ENCODE measurements around the gene FOXK1.
"Not testable (repeated sequence)": the region's sequence is repeated elsewhere in the genome, so short reads cannot be mapped to it uniquely, and the experiment has no call there.

The FOXK1 gene

GRCh38 chr7:4667776-4668509 is 14.2 kb upstream of the FOXK1 start:
- no peak for DNase-seq

- DNase-seq: no peak
These were observed 13.6 kb upstream of the FOXK1 start for GRCh38 chr7:4668510-4668847.

DNA sequence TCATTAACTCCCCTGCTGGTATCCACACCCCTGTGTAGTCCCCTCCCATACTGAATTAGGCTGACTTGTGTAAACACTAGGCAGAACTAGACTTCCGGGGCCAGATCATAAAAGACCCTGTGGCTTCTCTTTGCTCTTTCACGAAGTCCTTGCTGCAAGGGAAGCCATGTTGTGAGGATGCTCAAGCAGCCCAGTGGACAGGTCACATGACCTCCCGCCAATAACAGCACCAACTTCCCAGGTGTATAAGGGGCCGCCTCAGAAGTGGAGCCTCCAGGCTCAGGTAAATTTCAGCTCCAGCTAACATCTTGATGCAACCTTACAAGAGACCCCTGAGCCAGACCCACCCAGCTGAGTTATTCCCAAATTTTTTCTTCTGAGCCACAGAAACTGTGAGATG is 11.3 kb upstream of the FOXK1 start:
- DNase-seq: no peak

- DNase-seq: no peak
These were observed 6.2 kb upstream of the FOXK1 start for GRCh38 chr7:4675771-4676367.

DNA sequence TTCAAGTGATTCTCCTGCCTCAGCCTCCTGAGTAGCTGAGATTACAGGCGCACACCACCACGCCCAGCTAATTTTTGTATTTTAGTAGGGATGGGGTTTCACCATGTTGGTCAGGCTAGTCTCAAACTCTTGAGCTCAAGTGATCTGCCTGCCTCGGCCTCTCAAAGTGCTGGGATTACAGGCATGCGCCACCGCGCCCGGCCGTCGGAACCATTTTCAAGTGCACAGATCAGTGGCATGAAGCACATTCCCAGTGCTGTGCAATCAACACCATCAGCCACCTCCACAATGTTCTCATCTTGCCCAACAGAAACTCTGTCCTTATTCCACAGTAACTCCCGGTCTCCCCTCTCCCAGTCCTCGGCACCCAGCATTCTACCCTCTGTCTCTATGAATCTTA is 4.6 kb upstream of the FOXK1 start:
- DNase-seq: not testable (repeated sequence)

GRCh38 chr7:4681218-4681851 is 760 bp upstream of the FOXK1 start:
- DNase-seq: no peak

- DNase-seq: peak; percentile 37 to 42
These were observed 537 bp downstream of the FOXK1 start for GRCh38 chr7:4682621-4683042.

- peak in 1 of 2 donors; percentile 26 for DNase-seq
These were observed 1.2 kb downstream of the FOXK1 start for GRCh38 chr7:4683043-4683883.

DNA sequence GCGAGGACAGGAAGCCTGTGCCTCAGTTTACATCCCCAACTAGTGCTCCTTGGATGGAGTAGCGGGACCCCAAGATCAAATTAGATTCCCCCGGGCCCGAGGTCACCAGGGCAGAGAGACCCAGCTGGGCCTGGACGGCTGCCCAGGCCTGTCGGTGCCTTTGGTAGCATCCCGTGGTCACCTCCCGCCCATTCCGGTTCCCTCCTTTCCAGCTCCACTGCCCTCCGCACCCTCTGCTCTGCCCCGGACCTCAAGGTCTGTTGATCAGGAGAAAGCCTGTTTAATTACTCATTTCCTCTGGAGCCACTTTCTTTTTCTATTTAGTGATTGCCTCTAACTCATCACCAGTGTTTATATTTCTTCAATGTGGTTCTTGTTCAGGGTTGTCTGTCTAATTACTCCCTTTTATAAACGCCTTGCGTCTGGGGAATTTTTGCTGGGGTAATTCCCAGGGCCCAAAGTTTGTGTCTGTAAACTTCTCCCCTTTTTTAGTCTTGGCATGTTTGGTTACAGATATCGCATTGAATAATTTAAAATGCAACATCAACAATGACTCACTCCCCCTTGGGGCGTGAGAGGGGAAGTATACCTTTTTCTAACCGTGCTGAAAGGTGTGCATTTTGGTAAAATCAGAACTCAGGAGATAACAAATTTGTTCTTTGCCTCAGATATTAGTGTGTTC is 1.9 kb downstream of the FOXK1 start:
- peak; percentile 41 to 71 for DNase-seq

DNA sequence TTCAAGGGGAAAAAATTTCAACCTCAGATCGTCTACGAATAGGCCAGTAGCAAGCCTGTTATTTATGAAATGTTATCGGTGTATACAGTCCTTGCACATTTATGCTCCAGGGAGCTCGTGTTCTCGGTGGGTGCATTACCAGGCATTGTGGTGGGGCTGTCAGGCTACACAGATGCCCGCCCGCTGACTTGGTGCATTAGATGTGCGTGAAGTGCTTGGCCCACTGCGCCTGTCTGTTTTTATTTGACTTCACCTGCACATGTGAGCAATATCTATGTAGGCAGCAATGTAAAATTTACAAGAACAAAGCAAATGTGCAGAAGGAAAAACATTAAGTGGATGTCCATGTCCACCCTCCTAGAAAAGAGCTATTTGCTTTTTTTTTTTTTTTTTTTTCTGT is 2.8 kb downstream of the FOXK1 start:
- no peak for DNase-seq

DNA sequence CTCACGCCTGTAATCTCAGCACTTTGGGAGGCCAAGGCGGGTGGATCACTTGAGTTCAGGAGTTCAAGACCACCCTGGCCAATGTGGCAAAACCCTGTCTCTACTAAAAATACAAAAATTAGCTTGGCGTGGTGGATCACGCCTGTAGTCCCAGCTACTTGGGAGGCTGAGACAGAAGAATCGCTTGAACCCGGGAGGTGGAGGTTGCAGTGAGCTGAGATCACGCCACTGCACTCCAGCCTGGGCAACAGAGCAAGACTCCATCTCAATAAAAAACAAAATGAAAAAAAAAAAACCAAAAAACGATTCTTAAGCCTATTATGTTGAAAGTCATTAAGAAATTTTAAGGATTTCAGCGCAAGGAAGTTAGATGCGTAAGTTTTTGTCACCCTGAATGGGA is 3.6 kb downstream of the FOXK1 start:
- DNase-seq: not testable (repeated sequence)

DNA sequence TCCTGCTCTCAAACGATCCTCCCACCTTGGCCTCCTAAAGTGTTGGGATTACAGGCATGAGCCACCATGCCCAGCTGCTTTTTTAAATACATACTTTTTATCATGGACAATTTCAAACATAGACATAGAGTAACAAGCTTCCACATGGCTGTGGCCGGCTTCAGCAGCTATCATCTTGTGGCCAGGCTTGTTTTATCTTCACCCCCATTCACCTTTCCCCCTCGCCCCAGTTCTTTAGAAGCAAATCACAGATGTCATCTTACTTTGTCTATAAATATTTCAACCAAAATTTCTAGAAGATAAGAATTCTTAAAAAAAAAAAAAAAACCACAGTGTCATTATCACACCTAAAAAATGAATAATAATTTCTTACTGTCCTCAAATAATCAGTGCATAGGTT is 5.9 kb downstream of the FOXK1 start:
- no peak for DNase-seq

GRCh38 chr7:4689151-4689550 is 7.1 kb downstream of the FOXK1 start:
- no peak for DNase-seq

DNA sequence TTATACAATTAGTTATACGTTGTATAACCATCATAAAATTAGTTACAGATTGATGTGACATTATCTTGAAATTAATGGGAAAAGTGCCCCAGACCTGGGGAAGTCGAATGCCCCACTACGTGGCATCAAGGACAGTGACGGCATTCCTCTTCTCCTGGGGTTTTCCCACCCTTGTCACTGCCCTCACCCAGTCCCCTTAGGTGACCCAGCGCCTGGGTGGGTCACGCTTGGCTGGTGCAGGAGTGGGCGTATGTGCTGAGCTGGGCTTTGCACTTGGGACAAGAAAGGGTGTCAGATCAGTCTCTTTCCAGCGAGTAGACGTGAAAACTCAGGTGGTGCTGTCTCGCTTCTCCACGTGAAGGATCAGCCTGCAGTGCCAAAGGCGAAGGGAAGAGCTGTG is 7.6 kb downstream of the FOXK1 start:
- DNase-seq: no peak

DNA sequence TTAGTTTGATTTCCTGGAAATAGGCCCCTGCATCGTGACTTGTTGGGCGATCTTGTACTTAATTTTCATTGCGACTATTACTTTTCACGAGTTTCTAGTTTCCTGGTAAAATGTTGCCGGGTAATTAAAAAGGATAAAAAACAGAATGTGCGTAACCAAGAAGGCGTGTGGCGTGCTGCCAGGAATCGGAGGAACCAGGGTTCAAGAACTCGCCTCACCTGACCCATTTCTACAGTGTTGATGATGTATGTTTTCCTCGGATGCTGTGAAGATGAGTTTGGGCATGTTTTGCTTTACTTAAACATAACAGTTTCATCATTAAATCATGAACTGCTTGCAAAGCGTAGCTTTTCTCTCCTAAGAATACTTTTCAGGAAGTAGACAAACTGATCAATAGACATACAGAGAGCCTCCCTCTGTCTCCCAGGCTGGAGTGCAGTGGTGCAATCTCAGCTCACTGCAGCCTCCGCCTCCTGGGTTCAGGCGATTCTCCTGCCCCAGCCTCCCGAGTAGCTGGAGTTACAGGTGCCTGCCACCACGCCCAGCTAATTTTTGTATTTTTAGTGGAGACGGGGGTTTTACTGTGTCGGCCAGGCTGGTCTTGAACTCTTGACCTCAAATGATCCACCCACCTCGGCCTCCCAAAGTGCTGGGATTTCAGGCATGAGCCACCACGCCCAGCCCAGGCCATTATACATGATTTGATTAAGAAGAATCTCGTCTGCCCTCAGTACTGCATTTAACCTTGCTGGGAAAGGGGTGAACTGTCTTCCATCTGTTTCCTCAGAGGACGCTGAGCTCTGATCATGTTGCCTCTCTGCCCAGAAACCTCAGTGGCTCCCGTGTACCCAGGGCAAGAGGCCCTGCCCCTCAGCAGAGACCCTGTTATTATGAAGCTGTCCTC is 9.1 kb downstream of the FOXK1 start:
- no peak for DNase-seq

DNA sequence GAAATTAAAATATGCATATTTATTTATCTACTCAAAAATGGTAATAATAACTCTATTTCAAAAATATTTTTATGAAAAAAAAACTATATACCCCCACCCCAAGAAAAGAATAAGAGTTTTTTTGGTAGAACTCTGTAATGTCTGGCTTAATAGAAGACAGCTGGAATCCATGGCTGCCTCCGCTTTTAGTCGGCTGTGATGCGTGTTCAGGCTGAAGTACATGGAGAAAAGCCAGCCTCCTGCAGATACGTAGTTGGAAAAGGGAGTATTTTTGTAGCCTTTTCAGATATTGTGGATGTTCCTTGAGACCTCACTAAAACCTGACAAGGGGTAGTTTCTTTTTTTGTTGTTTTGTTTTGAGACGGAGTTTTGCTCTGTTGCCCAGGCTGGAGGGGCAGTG is 10.0 kb downstream of the FOXK1 start:
- no peak for DNase-seq

GRCh38 chr7:4692622-4693021 is 10.5 kb downstream of the FOXK1 start:
- DNase-seq: not testable (repeated sequence)

DNA sequence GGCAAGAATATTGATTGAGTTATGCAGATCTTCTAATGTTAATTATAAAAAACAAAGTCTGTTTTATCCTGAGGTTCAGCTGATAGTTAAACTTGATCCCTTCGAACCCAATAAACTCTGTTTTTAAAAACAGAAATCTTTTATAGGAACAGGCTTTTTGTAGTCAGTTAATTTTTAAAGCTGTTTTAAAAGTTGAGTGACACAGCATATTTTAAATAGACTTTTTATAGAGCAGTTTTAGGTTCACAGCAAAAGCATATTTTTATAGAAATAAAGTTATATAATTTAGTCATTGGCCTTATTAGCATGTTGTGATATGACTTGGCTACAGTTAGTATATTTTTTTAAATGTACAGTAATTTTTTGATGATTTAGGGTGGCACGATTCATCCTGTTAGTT is 11.1 kb downstream of the FOXK1 start:
- DNase-seq: no peak

GRCh38 chr7:4693749-4694148 is 11.7 kb downstream of the FOXK1 start:
- no peak for DNase-seq

- no peak for DNase-seq
These were observed 12.2 kb downstream of the FOXK1 start for GRCh38 chr7:4694305-4694704.

DNA sequence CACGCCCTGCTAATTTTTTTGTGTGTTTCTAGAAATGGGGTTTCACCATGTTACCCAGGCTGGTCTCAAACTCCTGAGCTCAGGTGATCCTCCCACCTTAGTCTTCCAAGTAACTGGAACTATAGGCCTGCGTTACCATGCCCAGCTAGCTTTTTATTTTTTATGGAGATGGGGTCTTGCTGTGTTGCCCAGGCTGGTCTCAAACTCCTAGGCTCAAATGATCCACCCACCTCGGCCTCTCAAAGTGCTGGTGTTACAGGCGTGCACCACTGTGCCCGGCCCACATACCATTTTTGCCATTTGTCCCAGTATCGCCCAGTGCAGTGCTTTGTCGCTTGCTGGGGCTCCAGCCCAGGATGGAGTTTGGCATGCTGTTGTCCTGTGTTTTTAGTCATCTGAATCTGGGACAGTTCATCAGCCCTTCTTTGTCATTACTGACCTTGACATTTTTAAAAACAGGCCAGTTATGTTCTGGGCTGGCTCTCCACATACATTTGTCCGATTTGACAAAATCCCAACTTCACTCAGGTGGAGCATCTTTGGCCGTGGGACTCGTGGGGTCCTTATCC is 16.7 kb downstream of the FOXK1 start:
- DNase-seq: no peak

Measured in CD4-positive, alpha-beta T cell treated with Interleukin-4 for 1 hour (primary cell).